Measurements from ENCODE around the gene PRAC2. TPM values are rescaled to one million over a fixed set of nuclear protein-coding genes. Genes with fewer than 3 reads are reported as not detected.

PRAC2 gene
- total RNA-seq, 1 donor: not detected

DNA sequence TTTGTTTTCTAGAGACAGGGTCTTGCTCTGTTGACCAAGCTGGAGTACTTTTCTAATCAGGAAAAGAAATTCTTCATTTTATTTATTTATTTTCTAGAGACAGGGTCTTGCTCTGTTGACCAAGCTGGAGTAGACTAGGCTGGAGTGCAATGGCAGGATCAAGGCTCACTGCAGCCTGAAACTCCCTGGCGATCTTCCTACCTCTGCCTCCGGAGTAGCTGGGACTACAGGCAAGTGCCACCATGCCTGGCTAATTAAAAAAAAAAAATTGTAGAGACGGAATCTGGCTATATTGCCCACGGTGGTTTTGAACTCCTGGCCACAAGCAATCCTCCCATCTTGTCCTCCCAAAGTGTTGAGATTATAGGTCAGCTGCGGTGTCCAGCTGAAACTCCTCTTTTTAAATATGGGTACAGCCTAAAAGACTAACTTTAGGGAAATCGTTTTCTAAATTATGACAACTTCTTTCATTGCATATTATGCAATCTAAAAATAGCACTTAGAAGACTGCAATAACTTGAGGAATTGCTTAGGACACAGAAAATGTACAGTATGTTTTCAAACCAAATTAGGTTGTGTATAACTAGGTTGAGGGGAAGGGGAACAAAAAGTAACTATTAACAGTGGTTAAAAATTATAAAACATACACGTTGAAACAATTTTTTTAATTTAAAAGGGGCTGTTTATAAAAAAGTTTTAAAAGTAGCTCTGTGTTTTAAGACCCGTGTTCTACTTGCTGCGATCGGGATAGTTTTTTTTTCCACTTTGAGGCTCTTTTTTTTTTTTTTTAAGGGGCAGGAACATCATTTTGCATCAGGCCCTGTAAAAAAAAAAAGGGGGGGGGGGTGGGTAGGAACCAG, 5.4 kb upstream of the PRAC2 start:
- TF ChIP-seq, protein P1, sequence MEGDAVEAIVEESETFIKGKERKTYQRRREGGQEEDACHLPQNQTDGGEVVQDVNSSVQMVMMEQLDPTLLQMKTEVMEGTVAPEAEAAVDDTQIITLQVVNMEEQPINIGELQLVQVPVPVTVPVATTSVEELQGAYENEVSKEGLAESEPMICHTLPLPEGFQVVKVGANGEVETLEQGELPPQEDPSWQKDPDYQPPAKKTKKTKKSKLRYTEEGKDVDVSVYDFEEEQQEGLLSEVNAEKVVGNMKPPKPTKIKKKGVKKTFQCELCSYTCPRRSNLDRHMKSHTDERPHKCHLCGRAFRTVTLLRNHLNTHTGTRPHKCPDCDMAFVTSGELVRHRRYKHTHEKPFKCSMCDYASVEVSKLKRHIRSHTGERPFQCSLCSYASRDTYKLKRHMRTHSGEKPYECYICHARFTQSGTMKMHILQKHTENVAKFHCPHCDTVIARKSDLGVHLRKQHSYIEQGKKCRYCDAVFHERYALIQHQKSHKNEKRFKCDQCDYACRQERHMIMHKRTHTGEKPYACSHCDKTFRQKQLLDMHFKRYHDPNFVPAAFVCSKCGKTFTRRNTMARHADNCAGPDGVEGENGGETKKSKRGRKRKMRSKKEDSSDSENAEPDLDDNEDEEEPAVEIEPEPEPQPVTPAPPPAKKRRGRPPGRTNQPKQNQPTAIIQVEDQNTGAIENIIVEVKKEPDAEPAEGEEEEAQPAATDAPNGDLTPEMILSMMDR (IDR thresholded peaks at IDR 0.05; ENCODE audit: insufficient read depth, low read depth, low read length): no peak
- no peak for DNase-seq (ENCODE audit: low read depth)
- peak overlapping the region; percentile 56 for H3K4me3 ChIP-seq (ENCODE audit: low read depth, low read length)

DNA sequence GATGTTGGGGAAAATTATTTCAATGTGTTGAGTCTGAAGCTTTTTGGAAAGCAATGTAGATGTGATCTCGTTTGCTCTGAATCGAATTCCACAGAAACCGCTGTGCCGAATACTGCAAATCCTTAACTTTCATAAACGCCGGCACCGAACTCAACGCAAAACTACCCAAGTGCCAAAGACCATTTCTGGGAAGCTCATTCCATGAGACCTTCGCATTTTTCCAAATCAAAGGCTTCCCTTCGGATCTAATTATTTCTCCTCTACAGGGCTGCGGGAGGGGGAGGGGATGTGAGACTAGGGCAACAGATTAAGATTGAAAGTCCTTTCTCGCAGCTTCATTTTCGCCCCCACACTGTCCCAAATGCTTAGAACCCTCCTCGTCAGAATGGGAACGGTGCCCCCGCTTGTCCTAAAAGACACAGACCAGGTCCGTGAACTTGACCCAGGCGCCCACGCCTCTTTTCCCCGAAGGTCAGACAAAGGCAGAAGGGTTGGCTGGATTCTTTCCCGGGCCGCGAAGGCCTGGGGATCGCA, 4.7 kb upstream of the PRAC2 start:
- peak overlapping the region; percentile 56 for H3K4me3 ChIP-seq (ENCODE audit: low read depth, low read length)
- peak; percentile 33 for DNase-seq (ENCODE audit: low read depth)
- TF ChIP-seq, protein P1 (IDR thresholded peaks at IDR 0.05; ENCODE audit: insufficient read depth, low read depth, low read length): no peak

DNA sequence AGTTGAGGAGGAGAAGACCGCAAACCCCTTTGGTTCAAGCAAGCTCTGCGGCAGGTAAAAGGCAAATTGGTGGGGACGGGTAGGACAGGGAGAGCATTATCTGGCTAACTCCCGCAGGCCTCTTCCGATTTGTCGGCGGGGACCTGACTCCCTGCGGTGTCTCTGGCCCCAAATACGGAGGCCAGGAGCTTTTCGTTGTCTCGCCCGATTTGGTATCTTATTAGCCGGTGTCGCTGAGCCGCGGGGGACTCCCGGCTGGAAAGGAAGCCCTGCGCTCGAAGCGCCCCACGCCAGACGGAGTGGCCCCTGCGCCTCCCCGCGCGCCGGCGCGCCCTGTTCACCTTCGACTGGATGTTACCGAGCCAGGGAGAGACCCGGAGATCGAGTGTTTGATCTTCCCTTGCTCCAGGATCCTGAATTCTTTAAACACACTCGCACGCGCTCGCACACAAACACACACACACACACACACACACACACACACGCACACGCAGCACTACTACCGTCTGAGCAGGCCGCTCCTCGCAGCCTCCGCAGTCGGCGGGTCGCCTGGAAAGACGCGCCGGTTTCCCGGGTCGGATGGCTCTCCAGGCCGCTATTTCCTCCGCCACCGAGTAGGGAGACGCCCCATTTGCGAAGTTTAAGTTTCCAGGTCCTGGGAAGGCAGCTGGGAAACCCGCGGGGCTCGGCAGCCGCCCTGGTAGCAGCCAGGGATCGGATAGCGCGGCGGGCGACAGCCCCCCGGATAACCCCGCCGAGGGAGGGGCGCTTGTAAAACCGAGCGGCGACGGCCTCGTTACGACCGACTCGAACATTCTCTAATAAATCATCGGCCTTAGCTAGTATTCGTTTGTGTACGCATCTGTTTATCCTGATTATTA, 4.0 kb upstream of the PRAC2 start:
- TF ChIP-seq, protein P1 (IDR thresholded peaks at IDR 0.05; ENCODE audit: insufficient read depth, low read depth, low read length): no peak
- no peak for DNase-seq (ENCODE audit: low read depth)
- peak overlapping the region; percentile 56 for H3K4me3 ChIP-seq (ENCODE audit: low read depth, low read length)

DNA sequence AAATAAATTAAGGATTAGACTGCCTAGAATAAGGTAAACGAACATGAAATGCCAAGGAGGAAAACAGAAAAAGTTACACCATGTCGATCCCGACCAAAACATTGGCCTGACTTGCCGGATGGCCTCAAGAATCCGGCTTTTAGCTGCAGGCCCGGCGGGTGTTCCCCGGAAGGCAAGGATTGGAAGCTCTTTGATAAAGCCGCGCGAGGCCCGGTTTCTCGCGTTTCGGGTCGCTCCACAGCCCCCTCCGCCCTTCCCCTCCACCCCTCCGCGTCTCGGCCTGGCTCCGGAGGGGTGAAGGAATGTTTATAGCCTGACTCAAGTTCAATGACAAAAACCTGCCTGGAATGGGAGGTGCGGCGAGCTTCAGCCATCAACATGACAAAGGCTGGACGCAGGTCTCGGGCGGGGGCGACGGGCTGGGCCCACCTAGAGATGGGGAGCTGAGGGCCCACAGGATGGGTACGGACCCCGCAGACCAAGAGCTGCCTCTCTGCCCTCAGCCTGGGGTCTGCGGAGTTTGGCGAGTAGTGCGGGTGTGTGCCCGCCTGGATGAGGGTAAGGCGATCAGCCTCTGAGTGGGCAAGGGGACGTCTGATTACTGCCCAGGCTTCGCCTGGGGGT, 3.2 kb upstream of the PRAC2 start:
- DNase-seq (ENCODE audit: low read depth): peak; percentile 65
- H3K4me3 ChIP-seq (ENCODE audit: low read depth, low read length): peak overlapping the region; percentile 56
- TF ChIP-seq, protein P1 (IDR thresholded peaks at IDR 0.05; ENCODE audit: insufficient read depth, low read depth, low read length): no peak

DNA sequence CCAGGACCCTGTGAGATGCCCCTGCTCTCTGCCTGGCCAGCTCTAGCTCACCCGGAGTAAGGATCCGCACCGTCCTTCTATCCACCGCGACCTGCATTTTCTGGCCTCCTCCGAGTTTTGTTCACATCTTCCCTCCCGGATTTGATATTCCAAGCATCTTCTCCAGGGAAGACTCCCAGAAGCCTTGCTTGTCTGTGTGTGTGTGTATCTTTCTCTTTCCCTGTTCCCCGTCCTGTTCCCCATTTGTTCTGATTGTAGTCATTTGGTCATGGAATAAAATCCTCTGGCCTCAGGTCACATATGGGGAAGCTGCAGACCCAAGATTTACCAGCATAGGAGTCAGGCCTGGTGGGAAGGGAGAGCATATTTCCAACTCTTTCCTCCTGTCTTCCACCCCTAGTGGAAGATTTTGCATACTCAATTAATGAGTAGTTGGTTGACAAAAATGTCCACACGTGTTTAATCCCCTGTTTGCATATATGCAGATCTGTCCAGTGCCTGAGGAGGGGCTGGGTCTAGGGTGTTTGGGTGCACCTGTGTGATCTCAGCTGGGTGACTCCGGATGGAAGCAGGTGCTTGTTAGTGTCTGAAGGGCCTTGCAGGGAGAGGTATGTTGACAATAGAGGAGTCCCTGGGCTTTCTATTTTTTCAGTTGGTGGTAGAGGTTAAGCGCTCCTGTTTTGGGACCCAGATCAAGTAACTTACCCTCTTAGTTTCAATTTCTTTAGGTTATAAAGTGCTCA, 2.5 kb upstream of the PRAC2 start:
- H3K4me3 ChIP-seq (ENCODE audit: low read depth, low read length): peak overlapping the region; percentile 56
- TF ChIP-seq, protein P1 (IDR thresholded peaks at IDR 0.05; ENCODE audit: insufficient read depth, low read depth, low read length): no peak
- no peak for DNase-seq (ENCODE audit: low read depth)

DNA sequence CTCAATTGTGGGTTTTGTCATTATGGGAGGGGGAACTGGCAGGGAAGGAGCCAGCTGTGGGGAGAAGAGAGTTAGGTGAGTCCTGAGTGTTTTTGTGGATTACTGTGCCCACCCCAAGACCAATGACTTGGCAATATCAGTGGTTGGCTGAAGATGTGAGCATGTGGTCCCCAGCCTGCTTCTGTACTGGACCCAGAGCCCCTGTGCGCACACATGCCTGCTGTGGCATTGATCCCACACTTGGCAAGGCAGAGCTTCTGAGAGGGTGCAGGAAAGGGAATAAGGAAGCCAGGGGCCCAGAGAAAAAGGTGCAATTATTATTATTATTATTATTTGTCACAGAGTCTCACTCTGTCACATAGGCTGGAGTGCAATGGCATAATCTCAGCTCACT, 2.0 kb upstream of the PRAC2 start:
- DNase-seq (ENCODE audit: low read depth): no peak
- TF ChIP-seq, protein P1 (IDR thresholded peaks at IDR 0.05; ENCODE audit: insufficient read depth, low read depth, low read length): no peak
- H3K4me3 ChIP-seq (ENCODE audit: low read depth, low read length): no peak overlapping the region
